SIG-M5 treated with dmso at 0.1 percent for 504 hours (cell line): Measurements from ENCODE around the gene DFFB.

ENCODE experiments used
- DNase-seq: peaks from one replicate; lab custom pipeline; 2025; ENCODE audit not compliant: unreplicated experiment; lab: John Stamatoyannopoulos, UW

Gene DFFB

DNA sequence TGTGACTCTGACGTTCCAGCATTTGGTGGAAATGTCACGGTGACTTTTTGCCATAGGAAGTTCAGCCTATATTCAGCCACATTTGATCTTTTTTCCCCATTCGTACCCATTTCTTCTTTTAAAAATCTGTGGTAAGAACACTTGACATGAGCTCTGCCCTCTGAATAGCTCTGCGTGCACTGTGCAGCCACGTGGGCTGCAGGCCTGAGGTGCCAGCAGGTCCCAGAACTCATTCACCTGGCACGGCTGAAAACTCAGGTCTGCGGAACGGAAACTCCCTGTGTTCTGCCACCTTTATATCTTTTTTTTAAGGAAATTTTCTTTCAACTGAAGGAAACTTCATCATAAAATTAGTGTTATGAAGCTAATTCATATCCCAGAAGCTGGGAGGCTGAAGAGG is 28.9 kb upstream of the DFFB start:
- no peak for DNase-seq

DNA sequence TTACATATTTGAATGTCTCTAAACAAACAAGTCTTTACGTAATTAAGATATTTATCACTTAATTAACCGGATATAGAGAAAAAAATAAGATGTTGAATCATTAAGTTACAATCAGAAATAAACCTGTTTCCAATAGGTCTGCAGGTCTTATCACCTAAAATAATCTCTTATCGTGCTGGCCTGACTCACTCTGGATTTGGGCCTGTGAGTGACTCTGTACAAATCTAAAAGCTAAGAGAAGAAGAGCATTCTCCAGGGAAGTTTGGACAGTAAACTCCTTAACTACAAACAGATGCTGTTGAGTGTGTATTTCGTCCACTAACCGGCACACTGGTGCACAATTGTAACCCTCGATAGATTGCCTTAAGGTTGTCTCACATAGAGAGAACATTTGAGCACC is 25.6 kb upstream of the DFFB start:
- no peak for DNase-seq

DNA sequence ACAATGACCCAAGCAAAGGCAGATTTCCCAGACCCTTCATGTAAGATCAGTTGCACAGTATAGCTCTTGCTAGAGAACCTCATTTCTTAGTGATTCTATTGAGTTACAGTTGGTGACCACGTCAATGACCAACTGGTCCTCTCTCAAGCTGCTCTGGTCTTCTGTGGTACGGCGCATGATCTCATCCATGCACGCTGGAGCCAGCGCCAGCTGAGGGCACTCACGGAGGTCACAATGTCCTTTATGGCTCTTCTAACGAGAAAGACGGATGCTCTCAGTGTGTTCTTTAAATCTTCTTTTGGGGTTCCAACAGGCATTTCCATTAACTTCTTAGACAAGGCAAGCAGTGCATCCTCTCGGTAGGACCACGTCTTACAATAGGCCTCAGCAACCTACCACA is 22.6 kb upstream of the DFFB start:
- DNase-seq: no peak

DNA sequence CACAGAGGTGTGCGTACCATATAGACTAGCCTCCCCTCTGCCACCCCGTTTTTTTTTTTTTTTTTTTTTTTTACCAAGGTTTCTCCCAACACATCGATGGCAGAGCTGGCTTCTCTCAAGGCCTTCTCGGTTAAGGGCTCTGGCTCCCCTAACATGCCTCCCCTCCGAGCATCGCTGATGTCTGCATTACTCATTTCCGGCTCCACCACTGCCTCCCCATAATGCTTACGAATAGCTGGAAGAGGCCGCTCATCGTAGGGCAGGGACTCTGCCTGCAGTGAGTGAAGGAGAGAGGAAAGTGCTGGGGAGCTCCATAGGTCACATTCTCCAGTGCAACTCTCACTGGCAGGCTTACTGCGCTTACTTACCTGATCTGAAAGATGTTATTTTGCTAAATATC is 20.9 kb upstream of the DFFB start:
- no peak for DNase-seq

DNA sequence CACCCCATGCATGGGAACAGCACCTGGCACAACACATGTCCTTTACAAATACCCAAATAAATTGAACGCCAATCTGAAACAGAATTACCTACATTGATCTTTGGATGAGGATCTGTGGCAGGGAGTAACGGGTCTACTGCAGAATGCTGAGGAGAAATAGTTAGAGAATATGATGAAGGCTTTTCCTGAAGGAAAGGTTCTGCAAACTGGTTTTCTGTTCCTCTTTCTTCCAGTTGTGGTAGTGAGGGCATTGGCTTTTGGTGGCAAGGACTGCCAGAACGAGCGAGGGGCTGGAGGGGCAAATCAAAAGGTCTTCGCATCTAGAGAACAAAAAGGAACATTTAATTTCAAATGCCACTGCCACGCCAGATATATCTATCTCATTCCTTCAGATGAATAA is 20.1 kb upstream of the DFFB start:
- DNase-seq: no peak

DNA sequence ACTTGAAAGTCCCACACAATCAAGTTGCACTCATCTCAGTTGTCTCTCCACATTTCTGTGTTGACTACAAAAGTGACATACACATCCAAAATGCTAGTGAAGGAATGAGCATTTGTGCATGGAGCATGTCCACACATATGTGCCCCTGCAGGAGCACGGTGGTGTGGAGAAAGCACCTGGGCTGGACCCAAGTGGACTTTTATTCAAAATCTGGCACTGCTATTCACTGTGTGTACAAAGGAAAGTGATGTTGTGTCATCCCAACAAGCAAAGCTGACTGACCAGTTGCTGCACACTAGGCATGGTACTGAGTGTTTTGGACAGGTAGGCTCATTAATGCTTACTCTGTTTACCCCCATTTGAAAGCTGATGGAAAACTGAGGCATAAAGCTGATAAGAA is 19.6 kb upstream of the DFFB start:
- no peak for DNase-seq

DNA sequence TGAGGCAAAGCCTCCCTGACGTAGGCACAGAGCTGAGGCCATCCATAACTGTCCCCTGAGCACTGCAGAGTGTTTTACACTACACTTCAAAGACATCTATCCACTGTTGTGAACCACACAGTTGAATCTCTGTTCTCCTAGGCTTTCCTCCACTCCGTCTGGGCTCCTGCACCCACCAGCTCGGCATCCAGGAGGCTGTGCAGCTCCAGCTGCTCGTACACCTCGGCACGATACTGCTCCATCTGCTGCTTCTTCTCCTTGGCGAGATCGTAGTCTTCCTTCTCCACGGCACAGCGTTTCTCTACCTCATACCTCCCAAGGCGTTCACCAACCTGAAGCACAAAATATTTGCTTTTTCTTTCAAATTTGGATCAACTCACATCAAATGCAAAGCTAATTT is 18.5 kb upstream of the DFFB start:
- no peak for DNase-seq

DNA sequence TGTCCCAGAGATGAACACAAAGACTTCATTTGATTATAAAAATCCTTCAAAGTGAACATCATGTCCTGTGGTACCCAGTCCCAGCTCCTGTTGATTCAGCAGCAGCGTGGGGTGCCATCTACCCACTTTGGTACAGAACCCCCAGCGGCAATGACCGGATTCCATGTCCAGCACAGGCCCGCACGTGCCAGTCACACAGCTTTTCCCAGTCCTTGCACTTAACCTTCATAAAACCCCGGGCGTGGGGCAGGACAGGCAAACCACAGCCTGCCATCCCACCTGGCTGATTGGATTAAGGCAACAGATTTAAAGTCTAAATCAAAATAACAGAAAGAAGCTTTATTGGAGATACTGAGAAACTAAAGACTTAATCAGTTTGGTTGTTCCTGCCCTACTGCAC is 15.8 kb upstream of the DFFB start:
- no peak for DNase-seq

DNA sequence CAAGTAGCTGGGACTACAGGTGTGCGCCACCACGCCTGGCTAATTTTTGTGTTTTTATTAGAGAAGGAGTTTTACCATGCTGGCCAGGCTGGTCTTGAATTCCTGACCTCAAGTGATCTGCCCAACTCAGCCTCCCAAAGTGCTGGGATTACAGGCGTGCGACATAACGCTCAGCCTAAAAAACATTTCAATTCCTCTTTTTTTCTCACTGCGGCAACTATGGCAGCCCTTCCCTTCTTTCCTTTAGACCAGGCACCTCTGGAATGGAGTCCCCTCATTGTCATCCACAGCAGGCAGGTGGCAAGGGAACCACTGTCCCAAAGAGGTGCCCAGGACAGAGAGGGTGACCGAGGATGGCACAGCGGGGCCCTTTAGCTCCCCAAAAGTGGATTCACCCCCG is 14.4 kb upstream of the DFFB start:
- no peak for DNase-seq

DNA sequence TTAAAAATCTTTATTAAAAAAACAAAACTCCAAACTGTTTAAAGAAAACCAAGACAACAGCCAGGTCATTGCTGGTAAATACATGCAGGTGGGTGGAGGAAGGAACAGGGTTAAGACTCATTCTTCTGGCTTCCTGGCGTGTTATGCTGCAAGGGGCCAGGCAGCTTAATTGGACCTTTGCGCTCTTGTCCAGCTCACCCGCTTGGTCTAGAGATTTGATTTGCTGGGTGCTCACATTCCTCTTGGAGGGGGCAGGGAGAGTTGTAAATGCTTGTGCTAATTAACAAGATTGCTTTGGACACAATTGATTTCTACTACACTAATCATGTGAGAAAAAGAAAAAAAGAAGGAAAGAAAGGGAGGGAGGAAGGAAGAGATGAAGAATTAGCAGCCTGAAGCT is 10.7 kb upstream of the DFFB start:
- DNase-seq: no peak

DNA sequence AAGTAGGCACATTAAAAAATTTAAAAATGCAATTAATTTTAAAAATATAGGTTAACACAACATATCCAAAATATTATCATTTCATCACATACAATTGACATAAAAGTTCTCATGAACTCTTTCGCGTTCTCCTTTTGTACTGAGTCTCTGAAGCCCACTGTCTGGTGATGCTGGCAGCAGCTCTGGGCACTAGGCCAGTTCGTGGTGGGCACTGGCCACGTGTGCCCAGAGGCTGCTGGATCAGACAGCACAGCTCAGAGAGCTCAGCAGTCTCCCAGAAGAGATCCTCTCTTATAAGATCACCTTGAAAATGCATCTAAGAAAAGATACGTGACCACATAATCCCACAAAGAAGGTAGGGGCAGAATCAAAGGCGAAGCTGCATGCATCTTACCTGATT is 10.2 kb upstream of the DFFB start:
- no peak for DNase-seq

DNA sequence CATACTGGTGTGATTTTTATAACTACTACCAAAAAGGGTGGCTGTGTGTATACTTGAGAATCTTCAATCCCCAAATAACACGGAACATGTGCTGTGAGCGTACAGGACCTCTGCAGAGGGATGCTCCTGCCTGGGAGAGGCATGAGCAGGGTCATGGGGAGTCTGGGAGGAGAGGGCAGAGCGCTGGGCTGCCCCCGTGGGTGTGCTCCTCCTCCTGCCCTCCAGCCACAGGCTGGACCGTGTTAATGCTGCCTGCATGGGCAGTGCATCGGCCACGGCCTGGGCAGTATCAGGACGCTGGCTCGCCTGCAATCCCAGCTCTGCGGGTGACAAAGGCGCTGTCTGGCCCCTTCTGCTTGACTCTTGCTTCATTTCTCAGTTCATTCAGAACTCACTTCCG is 6.4 kb upstream of the DFFB start:
- DNase-seq: no peak

DNA sequence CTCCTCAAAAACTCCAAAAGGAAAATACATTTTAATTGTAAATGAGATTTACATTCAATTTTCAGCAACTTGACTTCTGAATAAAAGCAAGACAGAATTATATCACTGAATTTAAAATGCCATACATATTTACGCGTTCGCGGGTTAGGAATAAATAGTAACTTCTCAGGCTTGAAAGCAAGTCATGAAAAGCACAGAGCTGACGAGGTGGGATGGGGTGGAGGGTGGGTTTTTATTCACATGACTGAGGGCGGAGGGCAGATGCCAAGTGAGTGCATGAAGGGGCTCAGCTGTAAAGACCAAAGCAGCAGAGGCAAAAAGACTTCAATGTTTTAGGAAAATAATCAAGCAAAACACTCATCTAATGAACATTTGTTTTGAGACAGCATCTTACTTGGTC is 6.0 kb upstream of the DFFB start:
- DNase-seq: no peak

DNA sequence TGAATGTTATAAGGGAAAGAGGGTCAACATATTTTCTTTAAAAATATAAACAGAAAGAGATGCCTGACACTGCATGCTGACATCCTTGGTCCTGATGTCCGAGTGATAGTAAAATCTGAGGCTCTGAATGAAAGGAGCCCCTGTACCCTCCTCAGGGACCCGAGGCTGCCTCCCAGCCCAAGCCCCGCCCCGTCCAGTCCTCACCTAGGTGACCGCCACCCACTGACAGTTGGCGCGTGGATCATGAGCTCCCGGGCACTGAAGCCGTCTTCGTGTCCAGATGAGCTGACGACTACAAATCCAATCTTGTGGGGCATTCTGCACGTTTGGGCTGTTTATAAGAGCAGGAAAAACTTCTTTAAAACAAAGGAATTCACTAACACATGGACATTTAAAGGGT is 5.2 kb upstream of the DFFB start:
- DNase-seq: no peak

DNA sequence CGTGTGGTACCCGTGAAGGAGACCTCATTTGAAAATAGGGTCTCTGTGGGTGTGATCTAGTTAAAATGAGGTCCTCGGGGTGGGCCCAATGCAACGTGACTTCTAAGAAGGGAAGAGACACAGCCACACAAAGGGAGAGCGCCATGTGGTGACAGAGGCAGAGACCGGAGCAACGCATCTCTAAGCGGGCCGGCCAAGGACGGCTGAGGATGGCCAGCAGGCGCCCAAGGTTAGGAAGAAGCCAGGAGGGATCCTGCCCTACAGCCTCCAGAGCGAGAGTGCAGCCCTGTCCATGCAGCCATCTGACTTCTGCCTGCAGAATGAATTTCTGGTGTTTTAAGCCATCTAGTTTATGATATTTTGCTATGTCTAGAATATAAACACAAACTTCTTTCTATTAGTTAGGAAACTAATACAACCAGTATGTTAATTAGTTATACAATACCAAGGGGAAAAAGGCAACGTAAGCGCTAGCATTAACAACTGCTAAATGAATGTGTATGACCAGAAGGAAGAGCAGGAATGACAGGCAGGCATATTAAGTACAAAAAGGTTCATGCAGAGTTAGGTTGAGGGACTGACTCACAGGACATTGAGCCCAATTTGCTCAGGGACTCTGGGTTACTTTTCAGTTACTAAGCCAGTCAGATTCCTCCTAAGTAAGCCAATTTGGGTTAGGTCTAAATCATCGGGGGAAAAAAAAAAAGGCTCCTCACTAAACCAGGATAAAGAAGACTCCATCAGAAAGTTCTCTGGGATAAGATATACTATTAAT is 4.4 kb upstream of the DFFB start:
- DNase-seq: no peak

DNA sequence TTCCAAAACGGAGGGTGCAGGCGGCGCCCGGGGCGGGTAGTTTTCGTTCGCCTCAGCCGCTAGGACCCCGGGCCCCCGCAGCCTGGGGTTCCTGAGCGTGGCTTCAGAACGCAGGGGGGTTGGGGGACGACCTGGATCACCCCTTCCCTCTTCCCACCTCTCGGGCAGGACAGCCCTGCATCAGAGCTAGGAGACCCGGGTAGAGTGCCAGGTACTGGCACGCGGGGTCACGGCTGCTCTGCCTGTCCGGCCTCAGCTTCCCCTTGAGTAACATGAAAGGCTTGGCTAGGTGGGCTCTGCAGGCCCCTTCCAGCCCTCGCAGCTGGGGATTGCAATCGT is 484 bp downstream of the DFFB start:
- DNase-seq: no peak

DNA sequence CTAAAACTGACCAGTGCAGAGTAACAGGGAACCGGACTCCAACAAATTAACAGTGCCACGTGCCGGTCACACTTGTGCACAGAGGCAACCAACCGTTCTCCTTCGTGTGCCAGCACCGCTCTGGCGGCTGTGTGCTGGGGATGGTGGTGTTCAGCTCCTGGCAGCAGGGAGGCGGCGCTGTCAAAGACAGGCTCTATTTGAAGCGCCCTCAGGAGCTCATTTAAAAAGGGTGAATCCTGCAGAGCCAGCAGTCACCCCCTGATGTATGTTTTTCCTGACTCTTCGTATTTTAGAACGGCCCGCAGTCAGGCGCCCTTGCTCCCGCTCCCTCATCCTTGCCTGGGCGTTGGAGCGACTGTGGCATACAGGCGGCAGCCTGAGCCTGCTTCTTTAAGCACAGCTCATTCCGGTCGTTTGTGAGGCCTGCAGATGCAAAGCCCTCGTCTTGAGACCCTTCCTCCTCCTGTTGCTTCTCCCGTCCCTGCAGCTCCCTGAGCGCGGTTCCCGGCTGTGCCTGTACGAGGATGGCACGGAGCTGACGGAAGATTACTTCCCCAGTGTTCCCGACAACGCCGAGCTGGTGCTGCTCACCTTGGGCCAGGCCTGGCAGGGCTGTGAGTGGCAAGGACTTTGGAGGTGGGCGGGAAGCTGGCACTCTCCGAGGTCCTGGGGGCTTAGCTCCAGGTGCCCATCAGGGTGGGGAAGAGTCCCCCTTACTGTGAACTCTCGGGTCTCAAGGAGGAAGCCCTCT is 1.1 kb downstream of the DFFB start:
- DNase-seq: no peak

DNA sequence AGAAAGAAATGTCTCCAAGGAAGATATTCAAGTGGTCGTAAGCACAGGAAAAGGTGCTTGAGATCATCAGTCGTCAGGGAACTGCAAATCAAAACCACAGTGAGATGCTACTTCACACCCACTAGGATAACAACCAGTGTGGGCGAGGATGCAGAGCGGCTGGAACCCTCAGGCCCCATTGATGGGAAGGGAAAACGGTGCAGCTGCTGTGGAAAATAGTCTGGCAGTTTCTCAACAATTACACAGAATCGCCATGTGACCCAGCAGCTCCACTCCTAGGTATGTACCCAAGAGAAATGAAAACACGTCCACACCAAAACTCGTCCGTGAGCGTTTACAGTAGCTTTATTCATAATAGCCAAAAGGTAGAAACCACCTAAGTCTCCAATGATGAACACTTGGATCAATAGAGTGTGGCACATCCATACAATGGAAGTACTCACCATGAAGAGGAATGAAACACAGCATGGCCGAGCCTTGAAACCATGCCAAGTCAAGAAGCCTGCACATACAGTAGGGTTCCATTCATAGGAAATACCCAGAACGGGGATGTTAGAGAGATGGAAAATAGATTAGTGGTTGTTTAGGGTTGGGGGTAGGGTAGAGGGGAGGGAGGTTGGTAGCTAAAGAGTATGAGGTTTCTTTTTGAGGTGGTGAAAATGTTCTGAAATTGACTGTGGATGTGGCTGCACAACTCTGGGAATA is 6.1 kb downstream of the DFFB start:
- no peak for DNase-seq

DNA sequence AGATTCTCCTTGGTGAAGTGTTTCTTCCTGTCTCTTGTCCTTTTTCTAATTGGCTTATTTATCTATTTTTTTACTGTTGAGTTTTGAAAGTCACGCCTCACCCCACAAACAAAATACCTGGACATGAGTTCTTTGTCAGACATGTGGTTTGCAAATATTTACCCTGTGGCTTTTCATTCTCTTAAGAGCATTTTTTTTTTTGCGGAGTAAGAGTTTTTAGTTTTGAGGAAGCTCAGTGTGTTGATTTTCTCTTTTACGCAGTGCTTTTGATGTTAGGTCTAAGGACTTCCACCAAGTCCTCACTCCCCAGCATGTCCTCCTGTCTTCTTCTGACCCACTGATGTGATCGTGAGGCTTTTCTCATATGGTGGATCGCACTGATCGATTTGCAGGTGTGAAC is 7.6 kb downstream of the DFFB start:
- no peak for DNase-seq

DNA sequence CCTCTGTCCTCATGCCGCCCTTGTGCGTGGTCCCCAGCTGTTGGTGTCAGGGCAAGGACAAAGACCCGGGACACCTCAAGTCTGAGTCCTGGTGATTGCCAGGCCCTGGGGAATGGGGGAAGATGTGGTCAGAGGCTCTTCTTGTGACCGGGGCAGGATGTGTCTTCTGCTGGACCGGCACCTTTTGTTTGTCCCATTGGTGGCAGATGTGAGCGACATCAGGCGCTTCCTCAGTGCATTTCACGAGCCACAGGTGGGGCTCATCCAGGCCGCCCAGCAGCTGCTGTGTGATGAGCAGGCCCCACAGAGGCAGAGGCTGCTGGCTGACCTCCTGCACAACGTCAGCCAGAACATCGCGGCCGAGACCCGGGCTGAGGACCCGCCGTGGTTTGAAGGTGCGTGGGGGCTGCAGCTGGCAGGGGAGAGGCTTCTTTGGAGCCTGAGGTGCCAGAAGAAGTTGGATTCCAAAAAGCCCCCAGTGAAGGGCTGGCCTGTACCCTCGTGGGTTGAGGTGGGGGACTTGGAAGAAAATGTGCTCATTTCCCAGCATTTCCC is 8.4 kb downstream of the DFFB start:
- no peak for DNase-seq

DNA sequence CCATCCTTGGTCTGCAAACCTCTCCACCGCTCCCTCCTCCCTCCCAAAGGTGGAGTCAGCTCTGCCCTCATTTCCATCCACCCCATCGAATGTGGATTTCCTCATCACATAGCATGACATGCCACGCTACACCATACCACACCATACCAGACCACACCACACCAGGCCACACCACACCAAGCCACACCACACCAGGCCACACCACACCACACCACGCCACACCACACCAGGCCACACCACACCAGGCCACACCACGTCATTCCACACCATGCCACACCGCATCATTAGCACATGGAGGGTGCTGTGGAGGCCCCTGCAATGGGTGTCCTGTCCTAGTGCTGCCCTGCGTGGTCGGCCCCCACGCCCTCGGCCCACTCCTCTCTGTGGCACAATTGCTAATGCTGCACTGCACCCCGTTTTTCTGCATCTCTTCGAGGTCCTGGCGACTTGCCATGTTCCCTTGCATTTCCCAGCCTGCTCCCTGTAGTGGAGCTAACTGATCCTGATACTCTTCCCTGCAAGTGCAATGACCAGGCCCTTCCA is 11.3 kb downstream of the DFFB start:
- DNase-seq: no peak
